Stimulated activated CD4-positive, alpha-beta T cell treated with anti-CD3 and anti-CD28 coated beads, Interleukin-4, amount 100 ng/mL, for 48 hours (primary cell): ENCODE data around the gene RNGTT.
"Not testable (repeated sequence)": the region's sequence is repeated elsewhere in the genome, so short reads cannot be mapped to it uniquely, and the experiment has no call there.

ENCODE experiments used
- DNase-seq, 2 donors: peaks; one replicate each; pipeline ENCODE4 v3.0.0-alpha.2; 2020; ENCODE audit warnings: low read depth in 2 of 2

RNGTT gene

GRCh38 chr6:88972504-88973423 lies 9.3 kb upstream of the RNGTT start:
- DNase-seq = no peak

GRCh38 chr6:88970301-88970700 lies 6.9 kb upstream of the RNGTT start:
- DNase-seq = no peak

GRCh38 chr6:88969255-88969654 lies 5.8 kb upstream of the RNGTT start:
- DNase-seq = not testable (repeated sequence)

DNA sequence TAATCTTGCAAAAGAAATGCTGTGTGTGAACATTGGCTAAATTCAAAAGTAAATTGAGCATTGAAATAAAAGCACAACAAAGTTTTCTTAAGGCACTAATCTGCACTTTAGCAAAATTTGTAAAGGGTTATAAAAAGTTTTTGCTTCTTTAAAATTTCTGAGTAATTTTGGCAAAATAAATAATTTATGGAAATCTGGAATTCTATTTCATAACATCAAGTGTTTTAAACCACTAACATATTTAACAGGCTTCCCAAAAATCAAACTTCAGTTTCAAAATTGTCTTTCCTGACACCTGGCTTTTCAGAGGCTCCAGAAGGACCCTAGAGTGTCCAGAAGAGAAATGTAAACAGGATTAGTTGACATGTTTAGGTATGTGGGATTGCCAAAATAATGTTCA lies 4.5 kb upstream of the RNGTT start:
- DNase-seq = no peak

GRCh38 chr6:88965691-88966090 lies 2.3 kb upstream of the RNGTT start:
- no peak for DNase-seq

GRCh38 chr6:88964509-88964908 lies 1.1 kb upstream of the RNGTT start:
- DNase-seq = no peak

DNA sequence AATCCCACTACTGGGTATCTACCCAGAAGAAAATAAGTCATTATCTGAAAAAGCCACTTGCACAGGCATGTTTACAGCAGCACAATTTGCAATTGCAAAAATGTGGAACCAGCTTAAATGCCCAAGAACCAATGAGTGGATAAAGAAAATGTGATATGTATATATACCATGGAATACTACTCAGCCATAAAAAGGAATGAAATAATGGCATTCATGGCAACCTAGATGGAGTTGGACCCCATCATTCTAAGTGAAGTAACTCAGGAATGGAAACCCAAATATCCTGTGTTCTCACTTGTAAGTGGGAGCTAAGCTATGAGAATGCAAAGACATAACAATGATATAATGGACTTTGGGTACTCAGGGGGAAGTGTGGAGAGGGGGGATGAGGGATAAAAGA lies 4.6 kb downstream of the RNGTT start:
- DNase-seq = no peak

GRCh38 chr6:88953550-88954386 lies 9.7 kb downstream of the RNGTT start:
- no peak for DNase-seq

DNA sequence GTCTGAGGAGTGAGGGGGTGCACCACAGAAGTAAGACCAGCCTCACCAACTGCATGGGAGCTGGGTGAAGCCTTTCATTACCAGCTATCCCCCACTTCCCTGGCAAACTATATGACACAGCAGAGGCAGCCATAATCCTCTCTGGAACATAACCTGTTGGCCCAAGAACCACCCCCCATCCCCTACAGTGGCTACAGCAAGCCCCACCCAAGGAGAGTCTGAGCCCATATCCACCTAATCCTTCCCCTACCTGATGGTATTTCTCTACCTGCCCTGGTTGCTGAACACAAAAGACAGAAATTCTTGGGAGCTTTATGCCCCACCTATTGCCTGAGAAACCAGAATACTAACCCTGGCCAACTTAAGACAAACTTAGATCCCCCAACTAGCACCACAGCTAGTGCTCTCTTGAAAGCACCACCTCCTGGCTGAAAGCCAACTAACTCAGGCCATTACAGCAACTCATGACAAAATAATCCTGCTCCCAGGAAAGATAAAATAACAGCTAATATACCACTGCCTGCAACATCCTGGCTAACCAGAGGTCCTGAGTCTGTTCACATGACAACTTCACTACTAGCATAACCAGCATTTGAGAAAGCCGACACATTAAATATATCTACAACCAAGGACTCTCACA lies 11.2 kb downstream of the RNGTT start:
- no peak for DNase-seq

DNA sequence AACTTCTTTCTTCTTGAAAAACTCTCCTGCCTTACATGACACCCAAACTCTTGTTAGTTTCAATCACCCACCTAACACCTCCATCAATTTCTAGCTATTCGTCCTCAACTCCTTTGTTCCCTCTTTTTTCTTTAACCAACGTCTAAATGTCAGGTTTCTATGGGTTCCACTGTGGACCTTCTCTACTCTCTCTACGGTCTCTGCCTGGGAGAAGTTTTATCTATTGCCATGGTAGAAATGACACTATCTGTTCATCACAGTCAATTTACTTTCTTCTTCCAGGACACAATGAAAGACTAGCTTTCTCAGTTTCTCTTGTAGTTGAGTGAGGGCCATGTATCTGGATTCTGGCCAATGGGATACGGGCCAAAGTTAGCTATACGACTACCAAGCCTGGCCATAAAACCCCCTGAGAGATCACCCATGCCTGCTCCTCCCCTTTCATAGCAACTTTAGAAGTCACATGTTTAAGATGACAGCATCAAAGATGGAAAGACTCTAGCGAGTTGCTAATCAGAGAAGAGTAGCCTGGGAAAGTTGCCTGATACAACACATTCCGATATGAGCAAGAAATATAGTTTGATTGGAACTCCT lies 17.9 kb downstream of the RNGTT start:
- DNase-seq = no peak

DNA sequence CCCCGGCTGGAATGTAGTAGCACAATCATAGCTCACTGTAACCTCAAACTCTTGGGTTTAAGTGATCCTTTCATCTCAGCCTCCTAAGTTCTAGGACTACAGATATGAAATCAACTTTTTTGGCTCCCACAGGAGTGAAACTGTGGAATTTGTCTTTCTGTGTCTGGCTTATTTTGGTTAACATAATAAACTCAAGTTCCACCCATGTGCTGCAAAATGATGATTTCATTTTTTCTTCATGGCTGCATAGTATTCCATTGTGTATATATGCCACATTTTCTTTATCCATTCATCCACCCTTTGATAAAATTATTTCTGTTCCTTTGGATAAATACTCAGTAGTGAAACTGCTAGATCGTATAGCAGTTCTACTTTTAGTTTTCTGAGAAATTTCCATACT lies 29.9 kb downstream of the RNGTT start:
- DNase-seq = no peak

DNA sequence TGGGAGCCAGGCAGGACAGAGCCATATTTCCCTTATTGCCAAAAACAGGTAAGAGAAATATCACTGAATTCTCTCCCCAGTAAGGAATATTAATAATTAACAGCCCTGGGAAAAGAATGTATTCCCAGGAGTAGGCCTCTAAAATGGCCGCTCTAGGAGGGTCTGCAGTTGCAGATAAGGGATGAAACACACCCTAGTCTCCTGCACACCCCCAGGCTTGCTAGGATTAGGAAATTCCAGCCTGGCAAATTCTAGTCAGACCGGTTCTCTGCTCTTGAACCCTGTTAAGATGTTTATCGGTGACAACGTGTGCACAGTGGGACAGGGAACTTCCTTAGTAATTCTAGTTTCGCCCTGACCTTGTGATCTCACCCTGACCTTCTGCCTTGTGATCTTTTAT lies 31.4 kb downstream of the RNGTT start:
- not testable (repeated sequence) for DNase-seq

- no peak for DNase-seq
Observed at GRCh38 chr6:88922775-88923548, 40.5 kb downstream of the RNGTT start.

DNA sequence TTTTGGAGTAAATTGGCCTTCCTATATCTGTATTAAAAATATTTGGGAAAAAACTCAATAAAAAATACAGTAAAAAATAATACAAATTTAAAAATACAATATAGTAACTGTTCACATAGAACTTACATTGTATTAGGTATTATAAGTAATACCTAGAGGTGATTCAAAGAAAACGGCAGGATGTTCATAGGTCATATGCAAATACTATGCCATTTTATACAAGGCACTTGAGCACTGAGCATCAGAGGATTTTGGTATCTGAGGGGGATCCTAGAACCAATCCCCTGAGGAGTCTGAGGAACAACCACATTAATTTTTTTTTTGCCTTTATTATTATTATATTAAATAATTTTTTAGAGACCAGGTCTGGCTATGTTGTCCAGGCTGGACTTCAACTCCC lies 41.7 kb downstream of the RNGTT start:
- no peak for DNase-seq

GRCh38 chr6:88920774-88921733 lies 42.4 kb downstream of the RNGTT start:
- no peak for DNase-seq

GRCh38 chr6:88920088-88920487 lies 43.3 kb downstream of the RNGTT start:
- no peak for DNase-seq

DNA sequence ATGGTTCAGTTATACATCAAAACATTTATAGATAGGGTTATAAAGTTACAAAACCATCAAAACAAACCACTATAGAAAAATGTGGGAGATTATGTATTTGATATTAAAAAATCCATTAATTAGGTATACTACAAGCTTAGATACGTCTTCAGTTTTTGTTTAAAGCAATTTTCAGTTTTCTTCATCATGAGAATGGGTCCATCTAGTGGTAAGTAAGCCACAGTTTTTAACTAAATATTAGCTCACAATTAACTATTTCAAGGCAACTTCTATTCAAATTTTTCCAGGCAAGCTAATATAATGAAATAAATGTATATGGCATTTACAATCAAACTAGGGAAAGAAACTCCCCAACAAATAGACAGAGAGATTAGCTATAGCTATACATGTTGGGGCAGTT lies 44.4 kb downstream of the RNGTT start:
- DNase-seq = no peak

GRCh38 chr6:88916615-88917208 lies 46.7 kb downstream of the RNGTT start:
- no peak for DNase-seq

GRCh38 chr6:88914895-88915598 lies 48.4 kb downstream of the RNGTT start:
- no peak for DNase-seq
